ENCODE data around the gene ERMP1. TPM values are rescaled to one million over a fixed set of nuclear protein-coding genes. Genes with fewer than 3 reads are reported as not detected.

The ERMP1 gene
- total and polyA plus RNA-seq, 2 donors (not counting 1 experiment from before 2014, with no cell fraction given): 4.9 to 10.6 TPM

GRCh38 chr9:5811751-5812150 is 21.2 kb downstream of the ERMP1 start:
- Histone ChIP-seq H3K79me2 (ENCODE audit: control insufficient read depth, insufficient read depth, low read length) (no peaks in the 10 kb centered on the region), H3K9ac (ENCODE audit: low read length) (no peak overlapping the region), H3K4me3 (ENCODE audit: control extremely low read depth in 1 of 5, extremely low read depth in 1 of 5, insufficient read depth in 1 of 5, low read depth in 2 of 5, low read length in 4 of 5) (no peak overlapping the region), H3K4me2 (replicated peaks; ENCODE audit: low read depth, low read length, poor library complexity, severe bottlenecking) (no peak overlapping the region), H3K27me3 (replicated peaks in 1 of 4; ENCODE audit: control extremely low read depth in 1 of 4, control insufficient read depth in 3 of 4, insufficient read depth in 4 of 4, low read length in 3 of 4) (no peaks in the 10 kb centered on the region), H3K4me1 (ENCODE audit: control insufficient read depth in 2 of 2, insufficient read depth in 2 of 2, low read length in 2 of 2) (no peaks in the 10 kb centered on the region), H3K27ac (ENCODE audit: low read length in 2 of 2) (no peak overlapping the region), H3K36me3 (replicated peaks in 1 of 2; ENCODE audit: control extremely low read depth in 1 of 2, control insufficient read depth in 1 of 2, extremely low read depth in 1 of 2, insufficient read depth in 2 of 2, low read length in 1 of 2) (peaks cover 0 to 32% of the 10 kb centered on the region in 2 experiments), H4K20me1 (ENCODE audit: control insufficient read depth, insufficient read depth, low read length, poor library complexity, severe bottlenecking) (no peaks in the 10 kb centered on the region), H3K9me3 (ENCODE audit: control extremely low read depth in 1 of 3, control insufficient read depth in 2 of 3, insufficient read depth in 1 of 3, low read length in 2 of 3) (no peaks in the 10 kb centered on the region), H2AFZ (ENCODE audit: insufficient read depth, low read depth, low read length, poor library complexity, severe bottlenecking) (no peak overlapping the region)
- DNase-seq (no peak), ATAC-seq (ENCODE audit: low read depth) (no peak)
- WGBS (ENCODE audit: insufficient coverage): no CpG with 5 or more reads among the region's 1 CpG
- no peaks in the 10 kb centered on the region for H3K9me3 Mint-ChIP-seq (ENCODE audit: insufficient read depth)
- TF ChIP-seq, protein P1, sequence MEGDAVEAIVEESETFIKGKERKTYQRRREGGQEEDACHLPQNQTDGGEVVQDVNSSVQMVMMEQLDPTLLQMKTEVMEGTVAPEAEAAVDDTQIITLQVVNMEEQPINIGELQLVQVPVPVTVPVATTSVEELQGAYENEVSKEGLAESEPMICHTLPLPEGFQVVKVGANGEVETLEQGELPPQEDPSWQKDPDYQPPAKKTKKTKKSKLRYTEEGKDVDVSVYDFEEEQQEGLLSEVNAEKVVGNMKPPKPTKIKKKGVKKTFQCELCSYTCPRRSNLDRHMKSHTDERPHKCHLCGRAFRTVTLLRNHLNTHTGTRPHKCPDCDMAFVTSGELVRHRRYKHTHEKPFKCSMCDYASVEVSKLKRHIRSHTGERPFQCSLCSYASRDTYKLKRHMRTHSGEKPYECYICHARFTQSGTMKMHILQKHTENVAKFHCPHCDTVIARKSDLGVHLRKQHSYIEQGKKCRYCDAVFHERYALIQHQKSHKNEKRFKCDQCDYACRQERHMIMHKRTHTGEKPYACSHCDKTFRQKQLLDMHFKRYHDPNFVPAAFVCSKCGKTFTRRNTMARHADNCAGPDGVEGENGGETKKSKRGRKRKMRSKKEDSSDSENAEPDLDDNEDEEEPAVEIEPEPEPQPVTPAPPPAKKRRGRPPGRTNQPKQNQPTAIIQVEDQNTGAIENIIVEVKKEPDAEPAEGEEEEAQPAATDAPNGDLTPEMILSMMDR (IDR thresholded peaks at IDR 0.05): no peak
- no peak for TF ChIP-seq EZH2 (IDR thresholded peaks at IDR 0.05; ENCODE audit: borderline replicate concordance, insufficient read depth, low read depth, low read length, poor library complexity, severe bottlenecking)
- CTCF ChIA-PET: no interaction called here
- H3K27ac Mint-ChIP-seq: no peak overlapping the region
- POLR2A ChIA-PET: no interaction called here
- H3K27me3 Mint-ChIP-seq: no peaks in the 10 kb centered on the region
- intact Hi-C loops (cut with micrococcal nuclease): no loop called here
- no peak overlapping the region for H3K4me3 Mint-ChIP-seq
- H3K4me1 Mint-ChIP-seq: peaks cover 2% of the 10 kb centered on the region

DNA sequence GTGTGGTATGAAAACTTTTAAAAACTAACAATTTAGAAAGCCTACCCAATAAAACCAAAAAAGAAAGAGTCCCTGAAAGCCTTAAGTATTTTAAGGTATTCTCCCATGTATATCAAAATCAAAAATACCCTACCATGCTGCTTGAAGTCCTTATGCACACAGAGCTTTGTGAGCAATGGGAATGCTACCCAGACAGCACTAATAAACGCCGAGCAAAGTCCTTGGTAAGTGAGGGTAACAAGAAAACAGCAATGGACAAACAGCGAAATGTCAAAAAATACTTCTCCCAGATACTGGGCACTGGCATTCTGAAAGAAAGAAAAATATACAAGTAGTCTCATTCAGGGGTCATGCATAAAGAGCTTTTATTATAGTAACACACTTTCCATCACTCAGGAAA is 27.4 kb downstream of the ERMP1 start:
- H3K4me3 ChIP-seq (ENCODE audit: control extremely low read depth in 1 of 5, extremely low read depth in 1 of 5, insufficient read depth in 1 of 5, low read depth in 2 of 5, low read length in 4 of 5): no peak overlapping the region
- H3K4me1 Mint-ChIP-seq: no peaks in the 10 kb centered on the region
- H3K27ac Mint-ChIP-seq: no peak overlapping the region
- H4K20me1 ChIP-seq (ENCODE audit: control insufficient read depth, insufficient read depth, low read length, poor library complexity, severe bottlenecking): no peaks in the 10 kb centered on the region
- H3K27me3 Mint-ChIP-seq: no peaks in the 10 kb centered on the region
- no peaks in the 10 kb centered on the region for H3K27me3 ChIP-seq (replicated peaks in 1 of 4; ENCODE audit: control extremely low read depth in 1 of 4, control insufficient read depth in 3 of 4, insufficient read depth in 4 of 4, low read length in 3 of 4)
- H3K9ac ChIP-seq (ENCODE audit: low read length): no peak overlapping the region
- ATAC-seq (ENCODE audit: low read depth) (no peak), DNase-seq (no peak)
- no peaks in the 10 kb centered on the region for H3K9me3 ChIP-seq (ENCODE audit: control extremely low read depth in 1 of 3, control insufficient read depth in 2 of 3, insufficient read depth in 1 of 3, low read length in 2 of 3)
- ChIA-PET POLR2A (no interaction called here), CTCF (no interaction called here)
- intact Hi-C loops (cut with micrococcal nuclease): no loop called here
- H3K4me2 ChIP-seq (replicated peaks; ENCODE audit: low read depth, low read length, poor library complexity, severe bottlenecking): no peak overlapping the region
- no peaks in the 10 kb centered on the region for H3K79me2 ChIP-seq (ENCODE audit: control insufficient read depth, insufficient read depth, low read length)
- H3K27ac ChIP-seq (ENCODE audit: low read length in 2 of 2): no peak overlapping the region
- WGBS (ENCODE audit: insufficient coverage): no CpG with 5 or more reads among the region's 3 CpGs
- peaks cover 0 to 14% of the 10 kb centered on the region in 2 experiments for H3K36me3 ChIP-seq (replicated peaks in 1 of 2; ENCODE audit: control extremely low read depth in 1 of 2, control insufficient read depth in 1 of 2, extremely low read depth in 1 of 2, insufficient read depth in 2 of 2, low read length in 1 of 2)
- TF ChIP-seq, protein P1 (IDR thresholded peaks at IDR 0.05): no peak
- TF ChIP-seq EZH2 (IDR thresholded peaks at IDR 0.05; ENCODE audit: borderline replicate concordance, insufficient read depth, low read depth, low read length, poor library complexity, severe bottlenecking): no peak
- no peak overlapping the region for H3K4me3 Mint-ChIP-seq
- no peaks in the 10 kb centered on the region for H3K4me1 ChIP-seq (ENCODE audit: control insufficient read depth in 2 of 2, insufficient read depth in 2 of 2, low read length in 2 of 2)
- no peak overlapping the region for H2AFZ ChIP-seq (ENCODE audit: insufficient read depth, low read depth, low read length, poor library complexity, severe bottlenecking)
- no peaks in the 10 kb centered on the region for H3K9me3 Mint-ChIP-seq (ENCODE audit: insufficient read depth)
